Coronary artery (tissue), 2 donors: ENCODE data around the gene ZDHHC14.
"Not testable (repeated sequence)": the region's sequence is repeated elsewhere in the genome, so short reads cannot be mapped to it uniquely, and the experiment has no call there.

Experiments used
- DNase-seq: peaks from one replicate; pipeline ENCODE4 v3.0.0-alpha.2; 2017; ENCODE audit warnings: low spot score
- H3K27ac ChIP-seq, 2 donors: fragments of 200-600 bp; sonication (generic); one replicate each; pipeline ENCODE4 v1.5.1; 2016 to 2019
- H3K4me3 ChIP-seq: fragments of 200-600 bp; sonication (generic); 2 replicates; pipeline ENCODE4 v1.5.1; 2016; ENCODE audit warnings: mild to moderate bottlenecking, moderate library complexity
- TF ChIP-seq, protein P1 (sequence below): fragments of 200-600 bp; sonication (generic); IDR thresholded peaks from one replicate; pipeline ENCODE4 v1.5.1; 2019; ENCODE audit warnings: antibody characterized with exemption

Gene ZDHHC14

DNA sequence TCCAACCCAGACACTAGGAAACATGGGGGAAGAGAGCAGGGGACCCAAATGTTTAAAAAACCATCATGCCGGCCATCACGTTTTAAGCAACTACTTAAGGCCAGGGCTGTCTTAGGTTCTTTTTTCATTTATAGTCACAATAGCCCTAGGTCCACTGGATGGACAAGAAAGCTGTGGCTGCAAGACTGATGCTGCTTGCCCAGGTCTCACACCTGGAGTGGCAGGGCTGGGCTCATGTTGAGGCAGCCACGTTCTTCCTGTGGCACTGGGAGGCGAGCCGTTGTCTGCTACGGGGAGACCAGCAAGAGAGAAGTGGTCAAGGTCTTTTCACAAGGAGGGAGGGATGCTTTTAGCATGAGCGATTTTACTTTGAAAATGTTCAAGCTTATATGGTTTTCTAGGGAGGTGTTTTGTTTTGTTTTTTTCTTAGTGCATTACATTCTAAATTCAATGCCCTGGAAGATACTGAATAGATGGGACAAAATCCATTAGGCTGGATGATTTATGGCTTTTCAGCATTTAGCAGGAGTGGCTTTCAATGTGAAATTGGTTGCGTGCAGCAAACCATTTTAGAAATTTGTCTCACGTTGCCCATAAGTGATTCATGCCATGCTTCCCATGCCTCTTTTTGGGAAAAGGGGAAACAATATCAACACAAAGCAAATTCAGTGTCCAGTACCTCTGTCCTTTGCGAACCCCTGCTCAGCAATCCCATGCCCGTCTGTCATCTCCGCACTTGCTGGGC, 335.4 kb downstream of the ZDHHC14 start:
- H3K4me3 ChIP-seq, result peak overlapping the region; percentile 47

DNA sequence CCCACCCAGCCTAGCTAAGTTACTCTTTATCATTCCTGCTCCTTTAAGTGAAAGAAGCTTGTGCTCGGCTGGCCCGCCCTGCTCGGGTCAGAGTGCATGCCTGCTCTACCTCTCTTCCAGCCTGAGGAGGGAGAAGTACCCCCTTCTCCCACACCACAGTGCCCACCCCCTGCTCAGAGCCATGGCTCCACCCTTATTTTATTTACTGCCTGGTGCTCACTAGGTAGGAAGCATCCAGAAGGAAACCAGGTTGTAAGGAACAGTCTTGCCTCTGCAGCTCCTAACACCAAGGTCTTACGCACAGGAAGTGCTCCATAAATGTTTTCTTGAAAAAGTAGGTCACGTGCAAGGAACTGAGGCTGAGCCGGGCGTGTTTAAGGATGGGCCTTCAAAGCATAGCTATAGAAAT, 336.4 kb downstream of the ZDHHC14 start:
- no peak for DNase-seq
- TF ChIP-seq, protein P1, sequence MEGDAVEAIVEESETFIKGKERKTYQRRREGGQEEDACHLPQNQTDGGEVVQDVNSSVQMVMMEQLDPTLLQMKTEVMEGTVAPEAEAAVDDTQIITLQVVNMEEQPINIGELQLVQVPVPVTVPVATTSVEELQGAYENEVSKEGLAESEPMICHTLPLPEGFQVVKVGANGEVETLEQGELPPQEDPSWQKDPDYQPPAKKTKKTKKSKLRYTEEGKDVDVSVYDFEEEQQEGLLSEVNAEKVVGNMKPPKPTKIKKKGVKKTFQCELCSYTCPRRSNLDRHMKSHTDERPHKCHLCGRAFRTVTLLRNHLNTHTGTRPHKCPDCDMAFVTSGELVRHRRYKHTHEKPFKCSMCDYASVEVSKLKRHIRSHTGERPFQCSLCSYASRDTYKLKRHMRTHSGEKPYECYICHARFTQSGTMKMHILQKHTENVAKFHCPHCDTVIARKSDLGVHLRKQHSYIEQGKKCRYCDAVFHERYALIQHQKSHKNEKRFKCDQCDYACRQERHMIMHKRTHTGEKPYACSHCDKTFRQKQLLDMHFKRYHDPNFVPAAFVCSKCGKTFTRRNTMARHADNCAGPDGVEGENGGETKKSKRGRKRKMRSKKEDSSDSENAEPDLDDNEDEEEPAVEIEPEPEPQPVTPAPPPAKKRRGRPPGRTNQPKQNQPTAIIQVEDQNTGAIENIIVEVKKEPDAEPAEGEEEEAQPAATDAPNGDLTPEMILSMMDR, result no peak
- Histone ChIP-seq H3K4me3 (peak overlapping the region; percentile 47), H3K27ac (peak overlapping the region in 1 of 2 donors; percentile 84)

More for the DNA sequence above, 335.4 kb downstream of the ZDHHC14 start:
- TF ChIP-seq, protein P1, result no peak
- peak overlapping the region; percentile 1 to 84 for H3K27ac ChIP-seq
- no peak for DNase-seq

DNA sequence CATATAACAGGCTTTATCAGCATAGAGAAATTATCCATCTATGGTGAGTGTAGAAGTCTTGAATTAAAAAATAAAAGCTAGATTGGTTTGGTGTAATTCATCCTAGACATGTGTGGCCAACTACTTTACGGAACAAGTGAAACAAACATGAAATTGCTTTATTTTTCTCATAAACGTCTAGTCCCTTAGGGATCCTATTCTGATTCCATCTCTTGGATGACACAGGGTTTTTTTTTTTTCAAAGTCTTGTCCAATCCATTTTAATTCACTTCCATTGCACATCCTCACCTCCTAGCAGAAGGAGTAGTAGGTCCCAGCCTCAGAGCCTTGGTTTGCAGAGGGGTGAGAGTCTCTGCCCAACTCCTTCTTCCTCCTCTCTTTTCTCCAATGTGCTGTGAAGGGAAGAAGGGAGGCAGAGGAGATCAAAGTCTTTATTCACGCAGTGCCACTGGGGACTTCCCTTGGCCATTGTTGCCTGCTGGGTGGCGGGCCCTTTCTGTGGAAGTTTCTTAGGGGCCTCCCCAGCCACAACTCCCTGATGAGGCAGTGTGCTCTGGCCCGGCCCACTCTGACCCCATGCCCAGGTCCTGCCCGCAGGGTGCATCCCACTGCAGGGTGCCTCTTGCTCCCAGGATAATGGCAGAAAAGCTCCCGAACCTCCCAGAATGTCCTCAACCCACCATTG, 337.7 kb downstream of the ZDHHC14 start:
- TF ChIP-seq, protein P1, result no peak
- peak overlapping the region in 1 of 2 donors; percentile 41 for H3K27ac ChIP-seq
- no peak for DNase-seq
- H3K4me3 ChIP-seq, result no peak overlapping the region

DNA sequence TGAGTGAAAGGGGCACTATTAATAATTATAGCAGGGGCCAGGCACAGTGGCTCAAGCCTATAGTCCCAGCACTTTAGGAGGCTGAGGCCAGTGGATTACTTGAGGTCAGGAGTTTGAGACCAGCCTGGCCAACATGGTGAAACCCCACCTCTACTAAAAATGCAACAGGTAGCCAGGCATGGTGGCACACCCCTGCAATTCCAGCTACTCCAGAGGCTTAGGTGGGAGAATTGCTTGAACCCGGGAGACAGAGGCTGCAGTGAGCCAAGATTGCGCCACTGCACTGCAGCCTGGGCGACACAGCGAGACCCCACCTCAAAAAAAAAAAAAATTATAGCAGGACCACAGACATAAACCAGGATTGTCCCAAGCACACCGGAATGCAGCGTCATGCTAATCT, 340.0 kb downstream of the ZDHHC14 start:
- H3K4me3 ChIP-seq, H3K27ac ChIP-seq, DNase-seq: not testable (repeated sequence)

DNA sequence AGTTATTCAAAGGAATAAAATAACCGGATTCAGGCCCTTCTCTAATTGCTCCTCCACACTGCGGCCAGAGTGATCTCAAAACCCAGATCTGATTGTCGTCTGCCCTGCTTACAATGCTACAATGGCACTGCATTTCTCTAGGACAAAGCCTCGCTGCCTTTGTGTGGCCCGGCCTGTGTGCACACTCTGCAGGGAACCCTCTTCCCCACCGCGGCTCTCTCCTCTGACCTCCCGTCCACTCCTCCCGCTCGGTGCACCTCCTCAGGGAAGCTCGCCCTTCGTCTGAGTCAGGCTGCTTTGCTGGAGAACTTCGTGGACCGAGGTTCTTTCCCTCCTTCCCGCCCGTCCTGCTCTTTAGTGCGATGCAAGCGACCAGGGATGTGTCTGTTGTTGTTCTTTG, 340.4 kb downstream of the ZDHHC14 start:
- TF ChIP-seq, protein P1, result no peak
- no peak for DNase-seq
- Histone ChIP-seq H3K27ac (no peak overlapping the region), H3K4me3 (no peak overlapping the region)

DNA sequence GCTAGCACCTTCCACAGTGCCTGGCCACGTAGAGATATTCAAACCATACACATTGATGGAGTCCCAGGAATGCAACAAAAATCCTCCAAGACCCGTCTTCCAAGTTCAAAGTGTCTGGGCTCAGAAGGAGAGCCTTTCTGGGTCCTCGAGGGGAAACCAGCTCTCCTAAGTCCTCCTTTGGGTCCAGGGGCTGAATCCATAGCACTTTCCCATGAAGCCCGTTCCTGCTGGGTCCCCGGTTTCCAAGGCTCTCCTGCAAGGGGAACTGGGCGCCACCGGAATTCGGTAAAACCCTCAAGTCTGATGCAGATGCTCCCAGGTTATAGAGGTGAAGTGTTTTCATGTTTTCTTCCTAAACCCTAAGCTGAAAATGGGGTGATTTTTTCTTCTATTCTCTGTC, 340.8 kb downstream of the ZDHHC14 start:
- Histone ChIP-seq H3K27ac (no peak overlapping the region), H3K4me3 (no peak overlapping the region)
- TF ChIP-seq, protein P1, result no peak
- no peak for DNase-seq

DNA sequence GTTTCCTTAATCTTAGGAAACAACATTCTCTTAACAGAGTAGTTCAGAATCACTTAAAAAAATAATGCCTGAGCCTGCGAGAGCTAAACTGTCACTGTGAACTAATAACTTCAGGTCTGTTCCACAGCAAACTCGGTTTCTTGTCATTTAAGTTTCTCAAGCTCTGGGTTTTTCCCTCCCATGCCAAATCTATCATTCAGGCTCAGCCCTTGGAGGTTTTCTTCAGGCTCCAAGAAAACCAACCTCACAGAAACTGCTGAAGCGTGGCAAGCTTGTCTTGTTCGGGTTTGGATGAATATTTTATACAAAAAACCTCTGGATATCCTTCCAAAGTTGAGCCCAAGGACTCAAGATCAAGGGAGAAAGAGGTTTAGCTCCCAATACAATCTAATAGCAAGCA, 342.4 kb downstream of the ZDHHC14 start:
- TF ChIP-seq, protein P1, result no peak
- H3K27ac ChIP-seq, result no peak overlapping the region
- H3K4me3 ChIP-seq, result no peak overlapping the region
- DNase-seq, result no peak
